ENCODE results near the gene ITGB5. TPM values are rescaled to one million over a fixed set of nuclear protein-coding genes. Genes with fewer than 3 reads are reported as not detected.

ITGB5 gene
- total RNA-seq, 1 donor from 2014 or later: not detected

GRCh38 chr3:124853446-124853845, 33.7 kb downstream of the ITGB5 start:
- H3K9me3 Mint-ChIP-seq: no peaks in the 10 kb centered on the region
- ATAC-seq (ENCODE audit: low read depth): no peak
- POLR2A ChIA-PET: no interaction called here

GRCh38 chr3:124851905-124852304, 35.3 kb downstream of the ITGB5 start:
- Mint-ChIP-seq H3K36me3 (ENCODE audit: low read depth) (no peaks in the 10 kb centered on the region), H3K4me3 (no peak overlapping the region), H3K9me3 (no peaks in the 10 kb centered on the region), H3K27me3 (peaks cover 18% of the 10 kb centered on the region), H3K27ac (no peak overlapping the region), H3K4me1 (no peaks in the 10 kb centered on the region)
- TF ChIP-seq CTCF (IDR thresholded peaks at IDR 0.05): no peak
- CTCF ChIA-PET: no interaction called here
- ATAC-seq (ENCODE audit: low read depth) (no peak), DNase-seq (no peak)
- intact Hi-C loops (cut with micrococcal nuclease): no loop called here
- POLR2A ChIA-PET: no interaction called here

More at GRCh38 chr3:124853446-124853845, 33.7 kb downstream of the ITGB5 start:
- no peak for DNase-seq
- intact Hi-C loops (cut with micrococcal nuclease): no loop called here
- H3K4me3 Mint-ChIP-seq: no peak overlapping the region
- CTCF ChIA-PET: no interaction called here
- no peak for TF ChIP-seq CTCF (IDR thresholded peaks at IDR 0.05)
- no peak overlapping the region for H3K27ac Mint-ChIP-seq
- H3K4me1 Mint-ChIP-seq: no peaks in the 10 kb centered on the region
- peaks cover 22% of the 10 kb centered on the region for H3K27me3 Mint-ChIP-seq
- H3K36me3 Mint-ChIP-seq (ENCODE audit: low read depth): no peaks in the 10 kb centered on the region

GRCh38 chr3:124851136-124851535, 36.0 kb downstream of the ITGB5 start:
- ChIA-PET CTCF (no interaction called here), POLR2A (no interaction called here)
- H3K9me3 Mint-ChIP-seq: no peaks in the 10 kb centered on the region
- ATAC-seq (ENCODE audit: low read depth): no peak
- intact Hi-C loops (cut with micrococcal nuclease): no loop called here
- peaks cover 18% of the 10 kb centered on the region for H3K27me3 Mint-ChIP-seq
- no peaks in the 10 kb centered on the region for H3K36me3 Mint-ChIP-seq (ENCODE audit: low read depth)
- no peaks in the 10 kb centered on the region for H3K4me1 Mint-ChIP-seq
- no peak for TF ChIP-seq CTCF (IDR thresholded peaks at IDR 0.05)
- DNase-seq: no peak
- H3K27ac Mint-ChIP-seq: no peak overlapping the region
- H3K4me3 Mint-ChIP-seq: no peak overlapping the region

- intact Hi-C loops (cut with micrococcal nuclease): no loop called here
- ChIA-PET POLR2A (no interaction called here), CTCF (no interaction called here)
- DNase-seq (no peak), ATAC-seq (ENCODE audit: low read depth) (no peak)
- no peaks in the 10 kb centered on the region for H3K9me3 Mint-ChIP-seq
- H3K4me3 Mint-ChIP-seq: no peak overlapping the region
- no peak for TF ChIP-seq CTCF (IDR thresholded peaks at IDR 0.05)
- no peaks in the 10 kb centered on the region for H3K4me1 Mint-ChIP-seq
- H3K36me3 Mint-ChIP-seq (ENCODE audit: low read depth): no peaks in the 10 kb centered on the region
- no peak overlapping the region for H3K27ac Mint-ChIP-seq
- peaks cover 16% of the 10 kb centered on the region for H3K27me3 Mint-ChIP-seq
Measured at GRCh38 chr3:124850633-124851032, 36.5 kb downstream of the ITGB5 start.

- Mint-ChIP-seq H3K4me3 (no peak overlapping the region), H3K9me3 (no peaks in the 10 kb centered on the region), H3K4me1 (no peaks in the 10 kb centered on the region), H3K27me3 (peaks cover 14% of the 10 kb centered on the region), H3K36me3 (ENCODE audit: low read depth) (no peaks in the 10 kb centered on the region), H3K27ac (no peak overlapping the region)
- intact Hi-C loops (cut with micrococcal nuclease): no loop called here
- POLR2A ChIA-PET: no interaction called here
- CTCF ChIA-PET: no interaction called here
- no peak for ATAC-seq (ENCODE audit: low read depth)
- TF ChIP-seq CTCF (IDR thresholded peaks at IDR 0.05): no peak
- no peak for DNase-seq
Measured at GRCh38 chr3:124850212-124850611, 37.0 kb downstream of the ITGB5 start.
